NCI-H748 (cell line): Measurements from ENCODE around the gene RNGTT.

ENCODE experiments used
- DNase-seq: peaks from one replicate; lab custom pipeline; 2025; ENCODE audit not compliant: unreplicated experiment; lab: John Stamatoyannopoulos, UW

Gene RNGTT

GRCh38 chr6:88614316-88614877, 349.0 kb downstream of the RNGTT start:
- DNase-seq, result no peak

DNA sequence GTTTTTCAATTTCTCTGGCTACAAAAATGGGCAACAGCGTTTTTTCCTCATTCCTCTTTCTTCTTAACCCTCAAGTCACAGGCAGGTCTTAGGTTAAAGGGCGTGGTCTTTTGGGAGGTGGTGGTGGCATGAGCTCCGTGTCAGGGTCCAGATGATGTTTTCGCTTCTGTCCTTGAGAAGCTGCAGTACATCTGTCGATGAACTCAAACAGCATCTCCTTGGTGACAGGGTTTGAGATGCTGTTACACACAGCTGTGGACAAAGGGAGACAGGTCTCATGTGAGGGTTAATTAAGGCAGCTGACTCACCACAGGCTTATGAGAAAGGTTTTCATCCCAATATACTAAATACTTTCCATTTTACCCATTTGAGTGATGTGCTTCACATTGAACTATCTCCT, 350.8 kb downstream of the RNGTT start:
- DNase-seq, result peak; percentile 21

DNA sequence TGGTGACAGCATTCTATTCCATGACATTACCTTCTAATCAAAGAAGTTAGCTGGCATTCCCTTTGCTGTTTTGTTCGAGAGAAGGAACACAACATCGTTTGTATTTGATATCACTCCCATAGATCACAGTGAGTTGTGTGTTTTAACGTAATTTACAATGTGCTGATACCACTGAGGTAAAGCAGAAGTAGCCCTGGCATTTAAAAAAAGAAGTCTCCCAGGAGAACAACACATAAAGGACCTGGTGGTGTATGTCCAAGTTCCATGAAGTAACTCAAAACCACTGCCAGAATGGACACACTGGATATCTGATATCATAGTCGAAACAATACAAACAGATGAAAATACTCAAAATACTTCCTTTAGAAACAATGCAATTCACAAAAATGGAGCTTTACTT, 351.7 kb downstream of the RNGTT start:
- no peak for DNase-seq

DNA sequence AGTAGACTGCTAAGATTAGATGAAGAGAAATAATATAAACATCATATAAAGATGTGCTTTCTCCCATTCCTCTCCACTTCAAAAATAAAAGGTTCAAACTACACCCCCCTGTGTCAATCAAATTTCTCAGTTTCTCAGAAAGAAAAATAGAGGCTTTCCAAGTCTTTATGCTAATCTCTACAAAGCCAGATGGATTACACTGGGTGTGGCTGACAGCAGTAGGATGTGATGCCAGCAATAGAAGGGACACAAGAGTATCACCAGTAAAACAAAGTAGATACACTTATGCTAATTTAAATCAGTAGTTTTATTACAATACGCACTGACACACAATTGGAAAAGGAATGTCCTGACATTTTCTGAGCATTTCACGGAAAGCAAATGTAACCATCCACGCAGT, 353.4 kb downstream of the RNGTT start:
- no peak for DNase-seq

- DNase-seq, result no peak
Measured at GRCh38 chr6:88605271-88605670, 358.1 kb downstream of the RNGTT start.

DNA sequence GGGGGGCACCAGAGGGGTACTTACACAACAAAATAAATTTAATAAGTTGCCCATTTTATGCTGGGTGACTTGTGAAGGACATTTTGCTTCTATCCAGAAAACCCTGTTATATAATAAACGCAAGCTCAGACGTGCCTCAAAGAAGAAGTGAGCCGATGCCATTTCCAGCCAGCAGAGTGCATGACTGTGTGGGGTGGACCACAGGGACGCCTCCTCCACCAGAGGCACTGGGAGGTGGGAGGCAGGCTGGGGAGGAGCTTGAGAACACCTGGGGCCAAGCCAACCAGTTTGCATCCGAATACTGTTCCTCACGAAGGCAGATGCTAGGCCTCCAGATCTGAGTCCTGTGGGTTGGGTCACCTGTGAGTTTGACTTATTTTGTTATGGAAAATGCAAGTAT, 363.8 kb downstream of the RNGTT start:
- no peak for DNase-seq

DNA sequence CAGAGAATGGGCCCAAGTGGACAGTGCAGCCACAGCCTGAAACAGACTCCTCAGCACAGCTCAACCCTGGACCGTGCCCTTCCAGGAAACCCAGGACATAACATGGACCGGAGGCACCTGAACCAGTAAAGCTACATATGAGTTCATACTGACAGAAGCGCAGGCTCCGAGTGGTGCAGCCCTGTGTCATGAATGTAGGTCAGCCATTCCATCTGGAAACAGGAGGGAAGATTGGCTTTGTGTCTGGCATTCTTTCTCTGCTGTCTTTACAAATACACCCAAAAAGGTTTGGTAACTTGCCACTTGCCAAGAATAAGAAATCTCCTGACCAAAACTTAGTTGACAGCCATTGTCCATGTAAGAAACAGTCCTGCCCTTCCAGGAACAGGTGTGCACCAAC, 366.6 kb downstream of the RNGTT start:
- DNase-seq, result no peak

DNA sequence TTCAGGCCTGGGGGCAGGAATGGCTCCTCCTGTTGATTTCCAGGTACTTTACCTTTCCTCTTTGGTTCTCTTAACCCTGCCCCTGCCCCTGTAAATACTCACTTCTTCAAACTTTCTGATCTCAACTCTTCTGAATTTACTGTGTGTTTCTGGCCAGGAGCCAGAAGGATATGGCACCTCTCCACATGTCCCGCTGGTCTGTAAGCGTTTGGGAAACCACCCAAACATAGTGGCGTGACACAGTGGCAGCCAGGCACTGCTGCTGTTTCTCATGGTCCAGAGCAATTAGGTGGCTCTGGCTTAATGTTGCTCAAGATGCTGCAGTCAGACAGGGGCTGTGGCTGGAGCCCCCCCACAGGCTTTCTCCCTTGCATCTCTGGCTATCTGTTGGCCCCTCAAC, 374.5 kb downstream of the RNGTT start:
- no peak for DNase-seq

- DNase-seq, result no peak
Measured at GRCh38 chr6:88587150-88587520, 376.3 kb downstream of the RNGTT start.

- no peak for DNase-seq
Measured at GRCh38 chr6:88586371-88587149, 376.9 kb downstream of the RNGTT start.

DNA sequence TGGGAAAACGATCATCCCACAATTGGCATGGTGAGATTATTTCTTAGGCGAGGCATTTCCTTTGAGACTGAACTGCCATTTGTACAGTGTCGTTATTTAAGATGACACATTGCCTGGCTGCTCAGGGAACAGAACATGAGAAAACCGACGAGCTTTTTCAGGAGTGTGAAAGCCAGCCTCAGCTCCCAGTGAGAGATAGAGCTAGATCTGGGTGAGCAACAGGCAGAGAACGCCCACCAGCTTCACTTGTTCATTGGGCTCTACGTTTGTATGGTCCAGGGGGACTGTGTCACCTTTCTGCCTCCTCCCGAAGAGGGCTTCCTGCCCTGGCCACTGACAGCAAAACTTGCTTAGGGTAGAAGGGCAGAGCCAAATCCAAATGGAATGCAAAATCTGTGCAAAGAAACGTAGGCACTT, 378.1 kb downstream of the RNGTT start:
- DNase-seq, result no peak

- DNase-seq, result peak; percentile 53
Measured at GRCh38 chr6:88584581-88585275, 378.7 kb downstream of the RNGTT start.

DNA sequence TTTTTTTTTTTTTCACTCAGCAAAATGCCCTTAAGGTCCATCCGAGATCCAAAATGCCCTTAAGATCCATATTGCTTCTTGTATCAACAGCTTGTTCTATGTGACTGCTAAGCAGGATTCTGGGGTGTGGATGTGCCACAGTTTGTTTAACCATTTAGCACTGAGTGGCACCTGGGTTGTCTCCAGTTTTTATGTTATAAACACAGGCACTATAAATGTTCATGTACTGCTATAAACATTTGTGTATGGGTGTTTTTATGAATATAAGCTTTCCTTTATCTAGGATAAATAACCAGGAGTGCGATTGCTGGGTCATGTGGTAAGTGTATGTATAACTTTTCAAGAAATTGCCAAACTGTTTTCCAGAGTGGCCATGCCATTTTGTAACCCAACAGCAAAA, 386.0 kb downstream of the RNGTT start:
- DNase-seq, result no peak

DNA sequence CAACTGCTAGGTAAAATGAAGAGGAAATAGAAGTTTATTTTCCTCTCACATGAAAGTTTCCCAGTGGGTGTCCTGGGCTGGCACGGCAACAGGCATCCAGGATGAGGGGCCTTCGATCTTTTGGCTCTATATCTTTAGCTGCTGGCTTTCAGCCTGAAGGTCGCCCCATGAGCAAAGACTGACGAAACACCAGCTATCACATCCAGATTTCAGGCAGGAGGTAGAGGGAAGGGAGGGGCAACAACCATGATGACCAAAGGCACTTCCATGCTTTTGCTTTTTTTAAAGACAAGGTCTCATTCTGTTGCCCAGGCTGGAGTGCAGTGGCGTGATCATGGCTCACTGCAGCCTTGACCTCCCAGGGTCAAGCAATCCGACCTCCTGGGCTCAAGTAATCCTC, 387.9 kb downstream of the RNGTT start:
- no peak for DNase-seq

GRCh38 chr6:88574651-88575050, 388.8 kb downstream of the RNGTT start:
- peak; percentile 34 for DNase-seq

GRCh38 chr6:88574031-88574430, 389.4 kb downstream of the RNGTT start:
- DNase-seq, result peak; percentile 93

GRCh38 chr6:88573561-88573960, 389.9 kb downstream of the RNGTT start:
- DNase-seq, result no peak

GRCh38 chr6:88572449-88573139, 390.8 kb downstream of the RNGTT start:
- DNase-seq, result no peak

DNA sequence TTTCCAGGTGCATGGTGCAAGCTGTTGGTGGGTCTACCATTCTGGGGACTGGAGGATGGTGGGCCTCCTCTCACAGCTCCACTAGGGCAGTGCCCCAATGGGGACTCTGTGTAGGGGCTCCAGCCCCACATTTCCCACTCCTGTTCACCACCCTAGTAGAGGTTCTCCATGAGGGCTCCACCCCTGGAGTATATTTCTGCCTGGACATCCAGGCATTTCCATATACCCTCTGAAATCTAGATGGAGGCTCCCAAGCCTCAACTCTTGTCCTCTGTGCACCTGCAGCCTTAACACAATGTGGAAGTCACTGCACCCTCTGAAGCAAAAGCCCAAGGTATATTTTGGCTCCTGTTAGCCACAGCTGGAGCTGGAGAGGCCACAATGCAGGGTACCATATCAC, 393.5 kb downstream of the RNGTT start:
- DNase-seq, result no peak

DNA sequence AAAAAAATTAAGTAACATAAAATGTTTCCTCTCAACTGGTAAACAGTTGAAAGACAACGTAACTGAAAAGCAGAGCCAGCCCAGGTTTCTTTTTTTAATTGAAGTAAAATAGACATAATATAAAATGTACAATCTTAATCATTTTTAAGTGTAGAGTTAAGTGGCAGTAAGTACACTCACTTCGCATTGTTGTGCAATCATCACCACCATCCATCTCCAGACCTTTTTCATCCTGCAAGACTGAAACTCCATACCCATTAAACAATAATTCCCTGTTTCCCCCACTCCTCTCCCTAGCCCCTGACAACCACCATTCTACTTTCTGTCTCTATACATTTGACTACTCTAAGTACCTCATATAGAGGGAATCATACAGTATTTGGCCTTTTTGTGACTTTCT, 395.7 kb downstream of the RNGTT start:
- no peak for DNase-seq

- DNase-seq, result no peak
Measured at GRCh38 chr6:88566746-88567534, 396.5 kb downstream of the RNGTT start.
